Nephron progenitor cell (in vitro differentiated cells): ENCODE results near the gene S100A2.
"Not testable (repeated sequence)": the region's sequence is repeated elsewhere in the genome, so short reads cannot be mapped to it uniquely, and the experiment has no call there.

Experiments
- DNase-seq: peaks from one replicate; pipeline ENCODE4 v3.0.0; 2021
- H3K27ac Mint-ChIP-seq: 2 replicates; pipeline ENCODE4 v1.8.0; 2021; ENCODE audit warnings: mild to moderate bottlenecking, moderate library complexity, mixed read lengths
- H3K27me3 Mint-ChIP-seq: 2 replicates; pipeline ENCODE4 v1.8.0; 2021; ENCODE audit warnings: mild to moderate bottlenecking, low read depth, mixed read lengths; ENCODE audit not compliant: poor library complexity
- H3K36me3 Mint-ChIP-seq: 2 replicates; pipeline ENCODE4 v1.8.0; 2021; ENCODE audit warnings: low read depth, mixed read lengths
- H3K4me1 Mint-ChIP-seq: 2 replicates; pipeline ENCODE4 v1.8.0; 2021; ENCODE audit warnings: mixed read lengths
- H3K4me3 Mint-ChIP-seq: 2 replicates; pipeline ENCODE4 v1.8.0; 2021; ENCODE audit warnings: mild to moderate bottlenecking, moderate library complexity, mixed read lengths
- H3K9me3 Mint-ChIP-seq: 2 replicates; pipeline ENCODE4 v1.8.0; 2021; ENCODE audit warnings: mild to moderate bottlenecking, moderate library complexity, mixed read lengths
- TF ChIP-seq, protein P1 (sequence below): fragments of 200-600 bp; sonication (generic); IDR thresholded peaks from 2 replicates; pipeline ENCODE4 v1.5.0; 2021; ENCODE audit warnings: antibody characterized with exemption

S100A2 gene

GRCh38 chr1:153587314-153587713 is 21.7 kb upstream of the S100A2 start:
- H3K4me3 Mint-ChIP-seq: no peak overlapping the region
- H3K4me1 Mint-ChIP-seq: peaks cover 42% of the 10 kb centered on the region
- H3K36me3 Mint-ChIP-seq: no peaks in the 10 kb centered on the region
- H3K27ac Mint-ChIP-seq: no peak overlapping the region
- DNase-seq: no peak
- peaks cover 9% of the 10 kb centered on the region for H3K27me3 Mint-ChIP-seq
- TF ChIP-seq, protein P1, sequence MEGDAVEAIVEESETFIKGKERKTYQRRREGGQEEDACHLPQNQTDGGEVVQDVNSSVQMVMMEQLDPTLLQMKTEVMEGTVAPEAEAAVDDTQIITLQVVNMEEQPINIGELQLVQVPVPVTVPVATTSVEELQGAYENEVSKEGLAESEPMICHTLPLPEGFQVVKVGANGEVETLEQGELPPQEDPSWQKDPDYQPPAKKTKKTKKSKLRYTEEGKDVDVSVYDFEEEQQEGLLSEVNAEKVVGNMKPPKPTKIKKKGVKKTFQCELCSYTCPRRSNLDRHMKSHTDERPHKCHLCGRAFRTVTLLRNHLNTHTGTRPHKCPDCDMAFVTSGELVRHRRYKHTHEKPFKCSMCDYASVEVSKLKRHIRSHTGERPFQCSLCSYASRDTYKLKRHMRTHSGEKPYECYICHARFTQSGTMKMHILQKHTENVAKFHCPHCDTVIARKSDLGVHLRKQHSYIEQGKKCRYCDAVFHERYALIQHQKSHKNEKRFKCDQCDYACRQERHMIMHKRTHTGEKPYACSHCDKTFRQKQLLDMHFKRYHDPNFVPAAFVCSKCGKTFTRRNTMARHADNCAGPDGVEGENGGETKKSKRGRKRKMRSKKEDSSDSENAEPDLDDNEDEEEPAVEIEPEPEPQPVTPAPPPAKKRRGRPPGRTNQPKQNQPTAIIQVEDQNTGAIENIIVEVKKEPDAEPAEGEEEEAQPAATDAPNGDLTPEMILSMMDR: no peak
- no peaks in the 10 kb centered on the region for H3K9me3 Mint-ChIP-seq

DNA sequence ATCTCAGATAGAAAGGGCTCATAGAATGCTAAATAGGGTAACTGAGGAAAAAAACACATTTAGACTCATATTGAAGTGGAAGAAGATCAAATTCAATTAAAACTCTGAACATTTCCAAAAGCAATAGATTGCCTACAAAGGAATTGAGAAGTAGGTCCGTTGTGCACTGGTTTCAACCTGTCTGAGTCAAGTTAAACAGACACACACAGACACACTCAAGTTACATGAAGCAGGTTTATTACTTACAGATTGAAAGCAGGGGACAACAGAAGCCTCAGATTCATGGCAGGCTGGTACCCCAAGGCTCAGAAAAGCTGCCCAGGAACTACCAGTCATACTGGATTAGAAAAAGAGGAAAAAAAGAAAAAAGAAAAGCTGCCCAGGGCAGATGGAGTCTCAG is 20.7 kb upstream of the S100A2 start:
- H3K4me3 Mint-ChIP-seq: no peak overlapping the region
- H3K4me1 Mint-ChIP-seq: peaks cover 42% of the 10 kb centered on the region
- DNase-seq: no peak
- peak overlapping the region; percentile 94 for H3K27ac Mint-ChIP-seq
- H3K9me3 Mint-ChIP-seq: no peaks in the 10 kb centered on the region
- peaks cover 9% of the 10 kb centered on the region for H3K27me3 Mint-ChIP-seq
- H3K36me3 Mint-ChIP-seq: no peaks in the 10 kb centered on the region
- TF ChIP-seq, protein P1: no peak

GRCh38 chr1:153585006-153585405 is 19.4 kb upstream of the S100A2 start:
- peaks cover 42% of the 10 kb centered on the region for H3K4me1 Mint-ChIP-seq
- no peaks in the 10 kb centered on the region for H3K36me3 Mint-ChIP-seq
- DNase-seq: no peak
- no peak overlapping the region for H3K27ac Mint-ChIP-seq
- no peaks in the 10 kb centered on the region for H3K9me3 Mint-ChIP-seq
- H3K4me3 Mint-ChIP-seq: no peak overlapping the region
- peaks cover 9% of the 10 kb centered on the region for H3K27me3 Mint-ChIP-seq
- TF ChIP-seq, protein P1: no peak

DNA sequence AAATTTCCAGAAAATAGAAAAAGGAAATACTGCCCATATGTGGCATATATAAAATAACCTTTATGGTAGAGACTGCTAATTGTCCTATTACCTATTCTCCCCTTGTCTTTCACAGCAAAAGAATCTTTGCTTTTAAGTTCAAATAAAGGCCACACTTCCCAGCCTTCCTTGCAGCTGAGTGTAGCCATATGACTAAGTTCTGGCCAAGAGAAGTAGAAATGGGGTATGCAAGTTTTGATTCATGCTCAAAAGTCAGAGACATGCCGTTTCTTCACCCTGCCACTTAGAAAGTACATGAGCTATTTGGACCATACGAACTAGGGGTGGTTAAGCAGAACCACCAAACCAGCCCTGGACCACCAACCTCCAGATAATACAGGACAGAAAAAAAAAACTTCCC is 18.3 kb upstream of the S100A2 start:
- H3K27ac Mint-ChIP-seq: no peak overlapping the region
- H3K4me3 Mint-ChIP-seq: no peak overlapping the region
- TF ChIP-seq, protein P1: no peak
- H3K4me1 Mint-ChIP-seq: peaks cover 42% of the 10 kb centered on the region
- peaks cover 3% of the 10 kb centered on the region for H3K27me3 Mint-ChIP-seq
- H3K36me3 Mint-ChIP-seq: no peaks in the 10 kb centered on the region
- H3K9me3 Mint-ChIP-seq: no peaks in the 10 kb centered on the region
- no peak for DNase-seq

- H3K27me3 Mint-ChIP-seq, H3K4me3 Mint-ChIP-seq, H3K36me3 Mint-ChIP-seq, DNase-seq, H3K27ac Mint-ChIP-seq, H3K9me3 Mint-ChIP-seq: not testable (repeated sequence)
- H3K4me1 Mint-ChIP-seq: peaks cover 41% of the 10 kb centered on the region
Observed at GRCh38 chr1:153583514-153583913, 17.9 kb upstream of the S100A2 start.

GRCh38 chr1:153582836-153583235 is 17.2 kb upstream of the S100A2 start:
- DNase-seq, H3K4me3 Mint-ChIP-seq, H3K27ac Mint-ChIP-seq: not testable (repeated sequence)

DNA sequence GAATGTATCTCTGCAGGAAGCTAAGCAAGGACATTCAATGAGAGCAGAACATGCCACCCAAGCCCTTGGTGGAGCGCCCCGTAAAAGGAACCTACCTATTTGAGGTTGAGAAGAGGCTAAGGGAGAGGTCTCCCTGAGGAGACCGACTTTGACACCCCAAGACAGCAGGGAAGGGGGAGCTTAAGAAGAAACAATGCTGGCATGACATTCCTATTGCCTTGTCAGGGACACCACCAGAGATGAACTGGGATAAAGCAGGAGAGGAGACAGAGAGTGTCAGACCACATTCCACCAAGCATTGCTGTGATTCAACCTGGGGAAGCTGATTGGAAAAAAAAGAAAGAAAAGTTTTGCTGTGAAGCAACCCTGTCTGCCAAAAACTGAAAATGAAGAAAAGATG is 13.3 kb upstream of the S100A2 start:
- peaks cover 19% of the 10 kb centered on the region for H3K9me3 Mint-ChIP-seq
- DNase-seq: no peak
- TF ChIP-seq, protein P1: no peak

More at GRCh38 chr1:153582836-153583235, 17.2 kb upstream of the S100A2 start:
- H3K27me3 Mint-ChIP-seq, H3K36me3 Mint-ChIP-seq, H3K9me3 Mint-ChIP-seq: not testable (repeated sequence)
- peaks cover 44% of the 10 kb centered on the region for H3K4me1 Mint-ChIP-seq

More for the DNA sequence above, 13.3 kb upstream of the S100A2 start:
- no peak overlapping the region for H3K27ac Mint-ChIP-seq
- H3K4me3 Mint-ChIP-seq: no peak overlapping the region
- no peaks in the 10 kb centered on the region for H3K36me3 Mint-ChIP-seq
- no peaks in the 10 kb centered on the region for H3K27me3 Mint-ChIP-seq
- H3K4me1 Mint-ChIP-seq: peaks cover 15% of the 10 kb centered on the region
